ENCODE results near the gene ARHGAP1. TPM values are rescaled to one million over a fixed set of nuclear protein-coding genes. Genes with fewer than 3 reads are reported as not detected.

ARHGAP1 gene
- total and polyA plus RNA-seq, 2 donors (not counting 3 experiments of a cell fraction or from before 2014, with no cell fraction given) = 30.9 to 58.2 TPM

DNA sequence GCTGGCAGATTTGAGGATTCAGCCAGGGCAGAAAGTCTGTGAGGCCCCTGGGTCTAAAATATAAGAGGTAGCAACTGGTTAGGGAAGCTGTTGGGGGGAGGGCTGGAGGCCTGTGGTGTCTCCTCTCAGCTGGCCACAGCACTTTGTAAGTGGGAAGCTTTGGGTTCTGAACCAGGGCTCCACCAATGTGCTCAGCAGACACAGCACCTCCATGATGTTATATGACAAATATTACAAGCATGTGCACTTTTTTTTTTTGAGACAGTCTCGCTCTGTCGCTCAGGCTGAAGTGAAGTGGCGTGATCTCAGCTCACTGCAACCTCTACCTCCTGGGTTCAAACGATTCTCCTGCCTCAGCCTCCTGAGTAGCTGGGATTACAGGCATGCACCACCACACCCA, 8.0 kb downstream of the ARHGAP1 start:
- peaks cover 3% of the 10 kb centered on the region for H3K79me2 ChIP-seq (ENCODE audit: control insufficient read depth, insufficient read depth, low read length)
- no peaks in the 10 kb centered on the region for H3K27me3 ChIP-seq (ENCODE audit: control insufficient read depth in 2 of 2, insufficient read depth in 2 of 2, low read length in 2 of 2)
- ChIA-PET CTCF (no interaction called here), POLR2A (no interaction called here)
- no peaks in the 10 kb centered on the region for H3K4me1 ChIP-seq (ENCODE audit: control insufficient read depth, extremely low read depth, insufficient read depth, low read length)
- no peaks in the 10 kb centered on the region for H4K20me1 ChIP-seq (replicated peaks; ENCODE audit: control insufficient read depth, extremely low read depth, insufficient read depth, low read length)
- no peak overlapping the region for H3K27ac ChIP-seq (ENCODE audit: insufficient read depth, low read depth, low read length)
- H3K36me3 ChIP-seq (ENCODE audit: control insufficient read depth in 2 of 2, extremely low read depth in 1 of 2, insufficient read depth in 2 of 2, low read length in 2 of 2) = peaks cover 6 to 34% of the 10 kb centered on the region in 2 experiments
- no TSS peak for BruUV-seq (replicated peaks)
- no peak for TF ChIP-seq POLR2A (IDR thresholded peaks at IDR 0.05; ENCODE audit: low read depth, low read length)
- no peak for TF ChIP-seq EZH2 (IDR thresholded peaks at IDR 0.05; ENCODE audit: borderline replicate concordance, low read depth, low read length, severe bottlenecking)
- TF ChIP-seq MYC (IDR thresholded peaks at IDR 0.05; ENCODE audit: low read depth, low read length) = no peak
- TF ChIP-seq POLR2AphosphoS5 (IDR thresholded peaks at IDR 0.05; ENCODE audit: insufficient read depth, low read depth, low read length) = no peak
- TF ChIP-seq MAX (IDR thresholded peaks at IDR 0.05; ENCODE audit: insufficient read depth, insufficient read length) = no peak
- no peak for TF ChIP-seq FOS (IDR thresholded peaks at IDR 0.05; ENCODE audit: borderline replicate concordance, insufficient read depth, low read length)
- TF ChIP-seq JUN (IDR thresholded peaks at IDR 0.05; ENCODE audit: borderline replicate concordance, insufficient read depth, insufficient read length, low read depth) = no peak
- no peak for TF ChIP-seq GATA2 (IDR thresholded peaks at IDR 0.05; ENCODE audit: insufficient read depth, insufficient read length, low read depth, low read length)
- TF ChIP-seq, protein P1, sequence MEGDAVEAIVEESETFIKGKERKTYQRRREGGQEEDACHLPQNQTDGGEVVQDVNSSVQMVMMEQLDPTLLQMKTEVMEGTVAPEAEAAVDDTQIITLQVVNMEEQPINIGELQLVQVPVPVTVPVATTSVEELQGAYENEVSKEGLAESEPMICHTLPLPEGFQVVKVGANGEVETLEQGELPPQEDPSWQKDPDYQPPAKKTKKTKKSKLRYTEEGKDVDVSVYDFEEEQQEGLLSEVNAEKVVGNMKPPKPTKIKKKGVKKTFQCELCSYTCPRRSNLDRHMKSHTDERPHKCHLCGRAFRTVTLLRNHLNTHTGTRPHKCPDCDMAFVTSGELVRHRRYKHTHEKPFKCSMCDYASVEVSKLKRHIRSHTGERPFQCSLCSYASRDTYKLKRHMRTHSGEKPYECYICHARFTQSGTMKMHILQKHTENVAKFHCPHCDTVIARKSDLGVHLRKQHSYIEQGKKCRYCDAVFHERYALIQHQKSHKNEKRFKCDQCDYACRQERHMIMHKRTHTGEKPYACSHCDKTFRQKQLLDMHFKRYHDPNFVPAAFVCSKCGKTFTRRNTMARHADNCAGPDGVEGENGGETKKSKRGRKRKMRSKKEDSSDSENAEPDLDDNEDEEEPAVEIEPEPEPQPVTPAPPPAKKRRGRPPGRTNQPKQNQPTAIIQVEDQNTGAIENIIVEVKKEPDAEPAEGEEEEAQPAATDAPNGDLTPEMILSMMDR (IDR thresholded peaks at IDR 0.05; ENCODE audit: extremely low read depth in 1 of 2, insufficient read depth in 1 of 2, low read depth in 1 of 2, low read length in 2 of 2) = no peak
- intact Hi-C loops (cut with micrococcal nuclease) = no loop called here
- H3K9me3 ChIP-seq (replicated peaks; ENCODE audit: control insufficient read depth, insufficient read depth, low read length) = no peaks in the 10 kb centered on the region
- H3K4me2 ChIP-seq (ENCODE audit: insufficient read depth, low read length) = no peak overlapping the region
- no peak overlapping the region for H3K9ac ChIP-seq (replicated peaks; ENCODE audit: extremely low read depth, insufficient read depth, low read length)
- H2AFZ ChIP-seq (ENCODE audit: low read depth, low read length) = no peak overlapping the region
- dilution Hi-C loops (cut with MboI; ENCODE audit: extremely low pct_ligation_motif_present, low sequenced_read_pairs) = no loop called here
- no peaks in the 10 kb centered on the region for H3K9me1 ChIP-seq (replicated peaks; ENCODE audit: control insufficient read depth, extremely low read depth, insufficient read depth, low read length)
- no peak for DNase-seq (ENCODE audit: low read depth, low spot score)
- H3K4me3 ChIP-seq (replicated peaks in 1 of 3; ENCODE audit: insufficient read depth in 1 of 3, low read depth in 1 of 3, low read length in 3 of 3) = no peak overlapping the region
- FAIRE-seq = no peak
